ENCODE measurements around the gene NDST1.

GRCh38 chr5:150509992-150510391 is 2.1 kb downstream of the NDST1 start:
- TF ChIP-seq CTCF (IDR thresholded peaks at IDR 0.05 in 4 of 5, conservative IDR thresholded peaks at IDR 0.05 in 1 of 5) (no peak), POLR2A (IDR thresholded peaks at IDR 0.05) (no peak)

All from gastrocnemius medialis (tissue), 4 donors.